KOPT-K1 (cell line): ENCODE measurements around the gene SEL1L3.
"Not testable (repeated sequence)": the region's sequence is repeated elsewhere in the genome, so short reads cannot be mapped to it uniquely, and the experiment has no call there.

ENCODE experiments used
- H3K27ac ChIP-seq: fragments of 200-600 bp; sonication (generic); 2 replicates; pipeline ENCODE4 v1.5.1; 2016; ENCODE audit warnings: antibody characterized with exemption, mild to moderate bottlenecking, low read depth, low read length; ENCODE audit not compliant: poor library complexity, severe bottlenecking
- H3K36me3 ChIP-seq: fragments of 200-600 bp; sonication (generic); 2 replicates; pipeline ENCODE4 v1.5.1; 2017; ENCODE audit warnings: antibody characterized with exemption, mild to moderate bottlenecking, low read length, moderate library complexity; ENCODE audit not compliant: insufficient read depth
- H3K9me3 ChIP-seq: fragments of 200-600 bp; sonication (generic); 2 replicates; pipeline ENCODE4 v1.5.1; 2017; ENCODE audit warnings: antibody characterized with exemption, low read length, mild to moderate bottlenecking; ENCODE audit not compliant: insufficient read depth, poor library complexity, severe bottlenecking

Gene SEL1L3

DNA sequence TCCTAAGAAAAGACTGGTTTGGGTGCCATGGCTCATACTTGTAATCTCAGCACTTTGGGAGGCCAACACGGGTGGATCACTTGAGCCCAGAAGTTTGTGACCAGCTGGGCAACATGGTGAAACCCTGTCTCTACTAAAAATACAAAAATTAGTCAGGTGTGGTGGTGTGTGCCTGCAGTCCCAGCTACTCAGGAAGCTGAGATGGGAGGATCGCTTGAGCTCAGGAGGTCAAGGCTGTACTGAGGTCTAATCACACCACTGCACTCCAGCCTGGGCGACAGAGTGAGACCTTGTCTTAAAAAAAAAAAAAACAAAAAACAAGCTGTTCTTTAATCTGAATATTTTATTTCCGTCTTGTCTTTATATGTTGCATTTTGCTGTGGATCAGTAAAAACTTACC, 3.6 kb upstream of the SEL1L3 start:
- H3K9me3 ChIP-seq, H3K36me3 ChIP-seq, H3K27ac ChIP-seq: not testable (repeated sequence)

- Histone ChIP-seq H3K36me3 (no peaks in the 10 kb centered on the region), H3K27ac (no peak overlapping the region), H3K9me3 (no peaks in the 10 kb centered on the region)
Measured at GRCh38 chr4:25865586-25865985, 2.8 kb upstream of the SEL1L3 start.

DNA sequence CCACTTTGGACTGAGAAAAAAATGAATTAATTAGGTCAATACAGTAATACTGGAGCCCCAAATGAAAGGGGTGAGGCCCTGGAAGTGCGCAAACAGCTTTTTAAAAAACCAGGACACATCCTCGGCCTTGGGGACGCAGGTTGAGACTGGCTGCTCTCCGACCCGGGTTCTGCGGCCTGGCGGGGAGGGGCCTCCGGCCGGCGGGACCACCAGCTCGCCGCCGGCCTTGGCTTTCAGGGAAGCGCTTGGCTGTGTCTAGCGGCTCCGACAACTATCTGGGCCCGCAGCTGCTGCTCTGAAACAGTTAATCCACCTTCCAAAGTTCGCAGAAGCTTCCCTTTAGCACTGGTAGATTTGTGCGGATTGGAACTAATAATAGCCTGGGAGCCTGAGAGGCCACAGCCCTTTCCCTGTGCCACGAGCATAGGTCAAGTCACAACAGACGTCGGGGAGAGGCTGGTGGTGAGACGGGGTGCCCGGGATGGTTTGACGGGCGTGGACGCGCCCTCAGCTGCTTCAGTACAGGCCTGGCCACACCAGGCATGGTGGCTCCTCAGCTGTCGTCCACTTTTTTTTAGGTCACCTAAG, 1.1 kb upstream of the SEL1L3 start:
- Histone ChIP-seq H3K27ac (no peak overlapping the region), H3K9me3 (no peaks in the 10 kb centered on the region), H3K36me3 (no peaks in the 10 kb centered on the region)

DNA sequence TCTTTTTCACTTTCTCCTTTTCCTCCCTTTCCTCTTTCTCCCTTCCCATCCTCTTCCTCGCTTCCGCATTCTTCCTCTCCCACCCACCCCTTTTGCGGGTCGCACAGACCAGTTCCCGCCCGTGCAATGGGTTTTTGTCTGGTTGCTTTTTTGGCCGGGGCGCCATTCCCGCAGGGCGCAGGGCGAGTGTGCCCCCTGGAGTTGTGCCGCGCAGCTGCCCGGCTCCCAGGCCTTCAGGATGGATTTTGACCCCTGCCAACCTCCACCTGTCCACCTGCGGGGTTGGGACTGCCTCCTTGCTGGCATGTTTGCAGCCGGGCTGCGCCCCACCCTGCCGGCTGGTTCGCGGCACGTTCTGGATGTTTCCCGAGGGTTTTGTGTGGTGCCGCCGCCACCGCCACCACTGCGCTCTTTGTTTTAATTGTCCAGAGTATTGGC, 578 bp upstream of the SEL1L3 start:
- Histone ChIP-seq H3K36me3 (no peaks in the 10 kb centered on the region), H3K9me3 (no peaks in the 10 kb centered on the region), H3K27ac (no peak overlapping the region)

DNA sequence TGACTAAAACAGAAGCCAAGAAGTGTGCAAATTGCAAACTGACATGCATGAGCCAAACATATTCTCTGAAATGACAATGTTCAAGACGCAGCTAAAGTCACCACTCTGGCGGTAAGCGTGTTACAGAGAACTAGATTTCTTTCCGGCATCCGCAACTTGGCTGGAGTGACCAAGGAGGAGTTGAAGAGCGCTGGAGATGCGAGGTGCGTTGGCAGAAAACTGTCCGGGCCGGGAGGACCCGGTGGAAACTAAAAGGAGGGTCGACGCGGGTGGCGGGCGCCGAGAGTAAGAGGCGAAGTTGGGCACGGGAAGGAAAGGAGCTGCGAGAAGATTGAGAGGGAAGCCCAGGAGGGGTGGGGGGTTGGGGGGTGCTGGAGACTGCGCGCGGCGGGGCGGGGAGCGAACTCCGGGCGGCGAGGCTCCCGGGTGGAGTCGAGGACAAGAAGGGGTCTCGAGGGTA, 807 bp downstream of the SEL1L3 start:
- H3K36me3 ChIP-seq = no peaks in the 10 kb centered on the region
- H3K9me3 ChIP-seq = no peaks in the 10 kb centered on the region
- no peak overlapping the region for H3K27ac ChIP-seq

- Histone ChIP-seq H3K9me3 (no peaks in the 10 kb centered on the region), H3K36me3 (no peaks in the 10 kb centered on the region), H3K27ac (no peak overlapping the region)
Measured at GRCh38 chr4:25861280-25861950, 1.4 kb downstream of the SEL1L3 start.

DNA sequence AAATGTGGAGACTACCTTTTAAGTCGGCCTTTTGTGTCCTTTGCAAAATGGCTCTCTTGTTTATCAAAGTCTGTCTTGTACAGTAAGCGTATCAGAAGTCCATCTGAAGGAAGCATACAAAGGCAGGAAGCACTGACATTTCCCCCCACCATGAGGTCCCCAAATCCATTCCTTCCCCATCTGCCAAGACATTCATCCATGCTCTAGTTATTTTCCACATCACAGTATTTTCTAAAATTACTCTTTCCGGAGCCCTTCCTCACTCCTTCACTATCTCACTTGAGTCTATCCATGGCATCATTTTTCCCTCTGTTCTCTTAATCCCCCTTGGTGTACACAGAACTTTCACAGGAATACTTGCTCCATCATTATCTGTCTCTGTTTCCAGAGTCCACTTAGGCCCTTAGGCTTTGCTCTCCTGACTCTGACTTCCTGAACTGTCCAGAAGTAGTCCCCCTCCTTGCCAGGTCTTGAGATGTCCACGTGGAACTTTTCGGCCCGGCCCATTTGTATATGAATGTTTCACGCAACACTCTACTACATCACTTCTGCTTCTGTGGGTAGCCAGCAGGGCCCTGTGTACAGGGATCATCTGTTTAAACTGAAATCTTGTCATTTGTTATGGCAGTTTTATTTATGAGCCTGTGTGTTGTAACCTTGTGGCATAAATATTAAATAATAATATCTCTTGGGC, 2.1 kb downstream of the SEL1L3 start:
- no peaks in the 10 kb centered on the region for H3K36me3 ChIP-seq
- no peak overlapping the region for H3K27ac ChIP-seq
- no peaks in the 10 kb centered on the region for H3K9me3 ChIP-seq

DNA sequence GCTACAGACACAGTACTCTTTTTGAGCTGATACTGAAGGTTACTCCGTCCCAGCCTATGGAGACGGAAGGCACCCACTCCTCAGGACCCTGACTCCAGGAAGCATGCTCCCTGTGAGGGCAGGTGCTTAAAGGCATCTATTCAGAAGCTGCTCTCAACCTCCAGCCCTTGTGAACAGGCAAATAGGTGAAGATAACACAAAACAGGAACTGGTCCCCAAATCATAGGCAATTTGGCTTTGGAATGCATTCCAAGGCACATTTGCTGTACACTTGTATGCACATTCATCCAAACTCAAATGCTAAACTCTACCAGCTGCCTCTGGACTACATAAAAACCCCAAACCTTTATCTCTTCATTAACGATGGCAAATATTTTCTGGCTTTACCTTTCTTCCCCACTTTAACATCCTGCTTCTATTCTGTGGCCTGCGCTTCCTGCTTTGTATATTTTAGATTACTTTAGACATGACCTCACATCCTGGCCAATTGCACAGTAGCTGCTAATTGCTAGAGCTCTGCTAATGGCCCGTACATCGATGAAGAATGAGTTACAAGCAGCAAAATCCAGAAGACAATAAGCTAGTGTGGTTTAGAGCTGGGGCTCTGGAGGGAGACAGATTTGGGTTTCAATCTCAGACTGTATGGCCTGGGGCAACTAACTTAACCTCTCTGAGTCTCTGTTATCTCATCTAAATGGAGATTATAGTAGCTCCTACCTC, 3.2 kb downstream of the SEL1L3 start:
- H3K9me3 ChIP-seq = no peaks in the 10 kb centered on the region
- no peaks in the 10 kb centered on the region for H3K36me3 ChIP-seq
- H3K27ac ChIP-seq = no peak overlapping the region

DNA sequence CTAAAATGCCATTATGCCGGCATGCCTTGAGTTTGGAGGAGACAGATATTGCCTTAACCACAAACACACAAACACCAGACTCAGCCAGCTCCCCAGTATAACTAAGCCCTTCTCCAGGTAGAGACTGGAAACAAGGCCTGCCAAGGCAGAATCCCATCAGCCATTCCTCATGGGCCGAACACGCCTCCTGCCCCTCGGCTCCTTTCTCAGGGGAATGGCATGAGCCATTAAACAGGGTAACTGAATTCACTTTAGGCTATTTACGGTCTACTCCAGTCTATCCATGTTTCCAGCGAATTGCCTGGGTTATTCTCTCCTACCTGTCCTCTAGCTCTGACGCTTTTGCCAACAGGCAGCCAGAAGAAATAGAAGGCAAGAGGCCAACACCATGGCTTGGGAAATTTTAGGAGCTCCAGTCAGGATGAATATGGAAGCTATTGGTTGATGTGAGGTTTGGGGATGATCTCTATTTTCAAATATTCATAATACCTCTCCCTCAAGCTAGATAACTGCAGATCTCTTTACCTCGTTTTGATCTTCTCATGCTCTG, 4.9 kb downstream of the SEL1L3 start:
- Histone ChIP-seq H3K27ac (no peak overlapping the region), H3K36me3 (no peaks in the 10 kb centered on the region), H3K9me3 (no peaks in the 10 kb centered on the region)

GRCh38 chr4:25857403-25857802, 5.4 kb downstream of the SEL1L3 start:
- Histone ChIP-seq H3K27ac (no peak overlapping the region), H3K9me3 (no peaks in the 10 kb centered on the region), H3K36me3 (no peaks in the 10 kb centered on the region)

DNA sequence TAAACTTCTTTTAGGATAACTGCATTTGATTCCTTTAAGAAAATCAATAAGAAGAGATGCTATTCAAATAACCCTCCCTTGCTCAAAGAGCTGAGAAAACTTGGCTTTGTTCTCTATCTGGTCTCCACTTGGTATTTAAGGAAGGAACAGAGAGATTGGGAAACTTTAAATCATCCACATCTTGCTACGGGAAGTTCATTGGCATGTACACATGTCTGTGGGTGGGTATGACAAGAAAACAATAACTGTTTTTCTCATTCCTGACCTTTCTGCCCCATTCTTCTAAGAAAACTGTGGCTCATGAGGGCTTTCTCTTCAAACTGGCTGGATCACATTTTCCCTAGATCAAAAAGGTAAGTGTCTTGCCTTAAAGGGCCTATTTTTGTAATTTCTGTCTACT, 6.0 kb downstream of the SEL1L3 start:
- Histone ChIP-seq H3K36me3 (no peaks in the 10 kb centered on the region), H3K27ac (no peak overlapping the region), H3K9me3 (no peaks in the 10 kb centered on the region)

GRCh38 chr4:25852103-25852502, 10.7 kb downstream of the SEL1L3 start:
- H3K9me3 ChIP-seq = no peaks in the 10 kb centered on the region
- no peaks in the 10 kb centered on the region for H3K36me3 ChIP-seq
- H3K27ac ChIP-seq = no peak overlapping the region

DNA sequence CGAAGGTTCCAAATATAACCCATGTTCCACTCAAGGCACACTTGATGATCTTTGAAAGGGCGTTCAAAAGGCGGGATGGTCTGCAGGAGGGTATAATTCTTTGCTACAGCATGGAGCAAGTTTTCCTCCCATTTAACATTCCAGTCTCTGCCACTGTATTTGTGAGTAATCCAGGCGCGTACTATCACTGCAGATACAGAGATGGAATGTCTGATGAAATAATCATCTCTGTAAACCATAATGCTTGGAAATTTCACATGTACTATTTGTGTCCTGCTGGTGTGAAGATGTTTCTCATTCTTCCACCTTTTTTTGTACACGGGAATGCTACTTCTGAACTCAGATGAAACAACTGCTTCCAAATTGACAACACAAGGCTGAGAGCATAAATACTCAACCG, 15.5 kb downstream of the SEL1L3 start:
- no peaks in the 10 kb centered on the region for H3K9me3 ChIP-seq
- H3K36me3 ChIP-seq = no peaks in the 10 kb centered on the region
- H3K27ac ChIP-seq = no peak overlapping the region

DNA sequence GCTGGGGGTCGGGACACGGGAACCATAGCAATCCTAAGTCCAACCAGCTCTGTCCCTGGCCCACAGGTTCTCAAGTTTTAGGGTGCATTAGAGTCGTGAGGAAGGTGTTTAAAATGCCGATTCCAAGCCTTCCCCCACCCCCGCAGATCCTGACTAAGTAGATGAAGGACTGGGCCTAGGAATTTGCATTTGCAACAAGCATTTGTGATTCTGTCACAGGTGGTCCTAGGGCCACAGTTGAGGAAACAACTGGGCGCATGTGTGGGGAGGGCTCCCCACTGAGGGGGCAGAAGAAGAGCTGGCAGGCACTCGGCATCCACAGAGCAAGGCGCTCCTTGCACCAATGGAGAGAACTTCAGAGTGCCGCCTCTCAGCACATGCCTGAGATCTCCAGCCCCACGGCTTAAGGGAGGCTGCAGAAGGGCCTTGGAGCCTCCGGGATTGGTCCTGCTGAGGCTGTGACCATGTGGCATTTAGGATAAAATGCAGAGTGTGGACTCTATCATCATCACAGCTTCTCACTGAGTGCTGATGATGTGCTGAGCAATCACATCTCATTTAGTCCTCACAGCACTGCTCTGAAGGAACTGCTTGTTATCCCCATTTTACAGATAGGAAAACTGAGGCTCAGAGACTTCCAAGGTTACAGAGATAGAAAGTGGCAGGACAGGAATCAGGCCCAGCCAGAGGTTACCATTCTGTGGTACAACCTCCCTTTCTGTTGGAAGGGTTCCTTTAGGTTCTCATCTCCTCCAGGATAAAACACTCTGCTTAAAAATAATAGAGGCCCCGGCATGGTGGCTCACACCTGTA, 16.7 kb downstream of the SEL1L3 start:
- no peaks in the 10 kb centered on the region for H3K9me3 ChIP-seq
- no peak overlapping the region for H3K27ac ChIP-seq
- H3K36me3 ChIP-seq = no peaks in the 10 kb centered on the region
